Brain pericyte (primary cell): ENCODE results near the gene SVEP1.
A peak's percentile ranks its signal among the peaks of the same experiment; 100 is the strongest.
"Not testable (repeated sequence)": the region's sequence is repeated elsewhere in the genome, so short reads cannot be mapped to it uniquely, and the experiment has no call there.

Experiments used
- DNase-seq: peaks from one replicate; pipeline ENCODE4 v3.0.0-alpha.2; 2012; ENCODE audit warnings: low read depth, low spot score

The SVEP1 gene

DNA sequence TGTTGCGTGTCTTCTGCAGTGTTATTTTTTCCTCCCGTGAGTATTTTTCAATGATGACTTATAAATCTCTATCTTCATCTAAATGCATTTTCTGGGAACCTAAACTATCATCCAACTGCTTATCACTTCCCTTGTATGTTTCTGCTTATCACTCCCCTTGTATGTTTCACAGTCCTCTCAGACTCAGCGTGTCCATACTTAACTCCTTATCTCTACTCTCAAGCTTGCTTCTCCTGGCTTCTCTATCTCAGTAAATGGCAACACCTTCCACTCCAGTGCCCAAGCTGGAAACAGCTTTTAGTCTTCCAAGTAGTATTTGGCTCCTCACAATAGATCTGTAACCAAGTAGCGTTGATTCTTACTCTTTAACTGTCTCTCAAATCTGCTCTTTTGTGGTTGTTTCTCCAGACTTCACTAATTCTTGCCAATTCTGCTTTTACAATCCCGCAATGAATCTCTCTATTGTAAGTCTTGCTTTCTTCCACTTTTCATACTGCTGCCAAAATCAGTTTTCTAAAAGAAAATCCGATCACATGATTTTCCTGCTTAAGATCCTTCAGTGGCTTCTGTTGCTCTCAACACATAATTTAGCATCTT is 208.0 kb downstream of the SVEP1 start:
- no peak for DNase-seq

- DNase-seq = no peak
These were observed 209.2 kb downstream of the SVEP1 start for GRCh38 chr9:110370315-110370714.

DNA sequence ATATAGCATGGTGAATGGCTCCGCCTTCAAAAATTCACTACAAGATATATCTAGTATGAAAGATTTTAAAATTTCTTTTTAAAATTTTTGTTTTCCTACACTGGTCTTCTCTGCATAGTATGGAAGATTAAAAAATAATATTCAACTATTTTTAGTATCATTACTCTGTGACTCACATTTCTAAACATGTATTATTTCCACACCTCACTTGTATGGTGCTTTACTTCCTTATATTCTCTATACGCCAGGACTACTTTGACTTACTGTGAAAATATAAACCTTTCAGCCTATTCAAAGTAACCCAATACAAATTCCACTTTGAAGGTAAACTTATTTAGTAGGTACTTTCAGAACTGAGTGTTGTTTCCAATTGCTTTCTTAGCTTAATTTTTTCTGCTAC is 215.1 kb downstream of the SVEP1 start:
- no peak for DNase-seq

- DNase-seq = not testable (repeated sequence)
These were observed 220.5 kb downstream of the SVEP1 start for GRCh38 chr9:110358992-110359391.

DNA sequence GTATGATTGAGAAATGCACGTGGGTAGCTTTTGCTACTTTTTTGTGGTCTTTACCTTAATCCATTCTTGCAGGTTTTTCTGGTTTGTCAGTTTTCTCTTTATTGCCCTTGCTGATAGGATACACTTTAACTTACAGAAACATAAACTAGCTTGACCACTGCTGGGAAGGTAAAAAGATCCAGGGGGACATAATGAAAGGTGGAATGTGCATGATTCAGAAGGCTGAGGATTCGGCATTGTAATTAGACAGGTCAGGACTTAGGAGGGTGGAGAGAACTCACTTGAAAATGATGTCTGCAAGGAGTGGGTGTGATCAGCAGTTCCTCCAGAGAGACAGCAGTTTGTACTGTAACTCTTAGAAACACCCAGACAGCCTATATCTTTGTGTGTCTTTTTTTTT is 222.0 kb downstream of the SVEP1 start:
- DNase-seq = no peak

DNA sequence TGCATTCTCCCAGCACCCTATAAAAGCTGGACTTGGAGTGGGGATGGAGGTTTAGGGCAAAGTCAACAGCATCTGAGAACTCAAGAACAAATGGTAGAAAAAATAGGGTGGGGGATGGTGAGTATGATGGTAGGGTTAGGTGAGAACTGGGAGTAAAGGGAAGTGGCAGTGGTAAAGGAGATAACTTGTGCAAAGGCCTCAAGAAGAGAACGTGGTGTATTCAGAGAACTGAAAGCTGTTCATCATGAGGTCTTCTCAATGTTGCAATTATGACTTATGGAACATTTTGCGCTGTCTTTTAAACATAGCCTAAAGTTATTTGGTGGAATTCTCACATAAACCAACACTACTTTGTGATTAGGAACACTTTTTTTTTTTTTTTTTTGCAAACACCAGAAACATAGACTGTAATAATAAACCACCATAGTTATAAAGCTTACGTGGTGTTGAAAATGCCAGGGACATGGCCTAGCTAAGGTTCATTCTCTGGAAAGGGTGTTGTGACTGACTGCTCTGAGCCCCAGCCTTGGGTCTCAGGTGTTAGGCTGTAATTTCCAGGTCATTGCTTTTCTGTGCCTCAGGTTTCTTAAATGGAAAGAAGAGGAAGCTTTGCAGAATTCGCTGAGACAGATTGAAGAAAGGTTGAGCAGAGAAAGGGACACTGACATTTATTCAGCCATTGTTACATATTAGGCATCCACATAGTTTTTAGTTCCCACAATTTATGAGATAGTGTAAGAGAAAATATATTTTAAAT is 222.7 kb downstream of the SVEP1 start:
- no peak for DNase-seq

- no peak for DNase-seq
These were observed 223.6 kb downstream of the SVEP1 start for GRCh38 chr9:110355911-110356310.

- peak; percentile 3 for DNase-seq
These were observed 228.5 kb downstream of the SVEP1 start for GRCh38 chr9:110351009-110351467.

- no peak for DNase-seq
These were observed 233.2 kb downstream of the SVEP1 start for GRCh38 chr9:110346325-110346724.

- no peak for DNase-seq
These were observed 234.7 kb downstream of the SVEP1 start for GRCh38 chr9:110344821-110345220.

GRCh38 chr9:110343551-110343950 is 236.0 kb downstream of the SVEP1 start:
- DNase-seq = no peak

GRCh38 chr9:110340306-110340705 is 239.2 kb downstream of the SVEP1 start:
- no peak for DNase-seq

GRCh38 chr9:110338143-110338542 is 241.4 kb downstream of the SVEP1 start:
- DNase-seq = no peak

GRCh38 chr9:110337727-110338126 is 241.8 kb downstream of the SVEP1 start, which contains the start of gene TXNDC8:
Gene TXNDC8, minus strand, starts transcription at chr9:110337863.
- DNase-seq = no peak

GRCh38 chr9:110336363-110336762 is 243.2 kb downstream of the SVEP1 start:
- DNase-seq = no peak

- DNase-seq = no peak
These were observed 244.7 kb downstream of the SVEP1 start for GRCh38 chr9:110334871-110335270.

- no peak for DNase-seq
These were observed 245.4 kb downstream of the SVEP1 start for GRCh38 chr9:110334183-110334582.

DNA sequence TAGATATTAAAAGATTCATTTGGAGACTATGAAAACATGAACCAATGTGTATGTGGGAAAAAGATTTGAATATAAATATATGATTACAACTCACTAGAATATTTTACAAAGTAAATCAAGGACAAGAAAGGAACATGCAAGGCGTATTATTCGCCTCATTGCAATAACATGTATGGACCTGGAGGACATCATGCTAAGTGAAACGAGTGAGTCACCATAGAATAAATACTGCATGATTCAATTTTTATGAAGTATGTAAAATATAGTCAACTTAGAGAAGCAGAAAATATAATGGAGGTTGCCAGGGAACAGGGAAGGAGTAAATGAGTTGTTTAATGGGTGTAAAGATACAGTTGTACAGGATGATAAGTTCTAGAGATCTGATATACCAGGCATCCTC is 246.8 kb downstream of the SVEP1 start:
- DNase-seq = no peak

- no peak for DNase-seq
These were observed 248.9 kb downstream of the SVEP1 start for GRCh38 chr9:110330484-110331105.

DNA sequence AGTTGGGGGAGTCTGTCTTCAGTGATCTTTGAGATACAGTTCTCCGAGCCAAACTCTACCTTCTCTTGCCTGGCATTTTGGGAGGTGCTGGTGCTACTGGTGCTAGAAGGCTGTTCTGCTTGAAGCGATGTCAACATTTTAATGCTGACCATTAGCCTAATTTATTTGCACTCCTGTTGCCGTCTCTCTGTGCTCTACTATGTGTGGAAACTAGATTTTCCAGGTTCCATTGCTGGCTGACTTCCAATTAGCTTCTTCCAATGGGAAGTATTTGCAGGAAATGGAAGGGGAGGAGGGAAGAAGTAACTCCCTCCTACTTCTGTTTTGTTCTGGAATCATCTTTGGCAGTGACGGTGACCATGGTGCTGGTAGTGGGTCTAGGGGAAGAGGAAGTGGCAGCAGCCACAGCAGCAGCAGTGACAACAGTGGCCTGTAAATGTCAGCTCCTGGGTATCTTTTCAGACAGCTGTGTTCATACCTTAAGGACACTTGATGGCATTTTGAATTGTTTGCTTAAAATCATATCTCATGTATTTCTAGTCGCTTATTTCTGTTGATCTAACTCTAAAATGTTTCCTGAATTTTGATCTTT is 249.8 kb downstream of the SVEP1 start:
- DNase-seq = no peak

GRCh38 chr9:110328763-110329162 is 250.8 kb downstream of the SVEP1 start:
- no peak for DNase-seq

DNA sequence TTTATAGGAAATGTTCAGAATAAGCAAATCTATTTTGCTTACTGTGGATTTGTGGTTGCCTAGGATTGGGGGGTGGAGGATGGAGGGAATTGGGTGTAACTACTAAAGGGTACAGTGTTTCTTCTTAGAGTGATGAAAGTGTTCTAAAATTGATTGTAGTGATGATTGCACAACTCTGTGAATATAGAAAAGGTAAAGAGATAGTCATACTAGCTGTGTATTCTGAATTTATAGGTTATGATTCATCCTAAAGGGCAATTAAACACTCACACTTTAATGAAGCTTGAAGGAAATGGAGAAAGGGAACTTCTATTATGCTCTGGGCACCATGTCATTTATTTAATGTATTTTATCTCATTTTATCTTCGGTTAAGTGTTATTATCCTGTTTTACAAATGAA is 251.8 kb downstream of the SVEP1 start:
- no peak for DNase-seq
